Aorta (tissue), 5 donors: ENCODE data around the gene MEIS1. TPM values are rescaled to one million over a fixed set of nuclear protein-coding genes. Genes with fewer than 3 reads are reported as not detected.

Experiments used
- ATAC-seq: fragments of 200-7000 bp; cut with Tn5 transposase; one replicate; pipeline ENCODE4 v1.9.1; 2022; ENCODE audit warnings: moderate library complexity; ENCODE audit not compliant: low FRiP score
- DNase-seq, 2 donors: peaks; one replicate each; pipeline ENCODE4 v3.0.0-alpha.2; 2020
- H3K27ac ChIP-seq, 2 donors: one replicate each; pipeline ENCODE4 v1.5.1; 2013; ENCODE audit warnings: low read length in 2 of 2, mild to moderate bottlenecking in 2 of 2, moderate library complexity in 2 of 2, control low read depth in 1 of 2, inconsistent platforms in 1 of 2, low read depth in 1 of 2
- H3K27me3 ChIP-seq, 2 donors: one replicate each; pipeline ENCODE4 v1.6.1; 2013; ENCODE audit warnings: control low read depth in 1 of 2, low read length in 1 of 2, mild to moderate bottlenecking in 1 of 2, moderate library complexity in 1 of 2; ENCODE audit not compliant: insufficient read depth in 2 of 2, control insufficient read depth in 1 of 2
- H3K36me3 ChIP-seq, 2 donors: one replicate each; pipeline ENCODE4 v1.6.1; 2013; ENCODE audit warnings: control low read depth in 1 of 2, low read length in 1 of 2, mild to moderate bottlenecking in 1 of 2; ENCODE audit not compliant: insufficient read depth in 2 of 2, control insufficient read depth in 1 of 2
- H3K4me1 ChIP-seq, 2 donors: one replicate each; pipeline ENCODE4 v1.6.1; 2013; ENCODE audit warnings: low read length in 2 of 2, control low read depth in 1 of 2, mild to moderate bottlenecking in 1 of 2, moderate library complexity in 1 of 2; ENCODE audit not compliant: insufficient read depth in 2 of 2, control insufficient read depth in 1 of 2
- H3K4me3 ChIP-seq, 2 donors: one replicate each; pipeline ENCODE4 v1.5.1; 2013; ENCODE audit warnings: low read length in 2 of 2, control low read depth in 1 of 2, mild to moderate bottlenecking in 1 of 2
- H3K9me3 ChIP-seq: one replicate; pipeline ENCODE4 v1.6.1; 2013; ENCODE audit warnings: mild to moderate bottlenecking, low read length; ENCODE audit not compliant: control insufficient read depth
- WGBS, 2 donors: extraction: QIAGEN DNeasy Blood & Tissue Kit; methylation state at CpG; one replicate each; pipeline ENCODE4 v1.1.7; 2013; 5-methylcytosine and 5-hydroxymethylcytosine counted together
- intact Hi-C, 2 donors: fragments of 100-400 bp; cut with DNase I; formaldehyde crosslinking; loops; one replicate each; pipeline versions ENCODE4 v1.14.2 to v1.15.0; 2022
- polyA plus RNA-seq, 2 donors: library from polyadenylated mRNA; stranded (reverse); fragments of 200-250 nt; gene quantifications; one replicate each; pipeline ENCODE4 v1.2.3, GENCODE V29; 2013
- total RNA-seq, 2 donors: library from RNA; stranded (reverse); fragmentation: NEBNext Ultra II Directional; extraction: Animal tissue kit (Norgen Biotek cat#: 25700); gene quantifications; one replicate each; pipeline ENCODE4 v1.2.1, GENCODE V29; 2021
- donor health status: healthy with polysubstance abuse.
- donor health status: Bipolar disorder and iron deficiency.
- donor health status: DM: no; HTN: no; CAD: no.
- donor health status: DM: no; HTN: no; CAD: no.
- donor health status: DM: yes; HTN: yes; CAD: no.

MEIS1 gene
- total and polyA plus RNA-seq, 4 donors, result 7.6 to 76.6 (median 33.5) TPM

- no peak for DNase-seq
- H3K27me3 ChIP-seq, result no peaks in the 10 kb centered on the region
- no peaks in the 10 kb centered on the region for H3K9me3 ChIP-seq
- ATAC-seq, result no peak
- no peak overlapping the region for H3K4me3 ChIP-seq
- 6 to 10% methylated on average over 2 of the region's 2 CpGs for WGBS, 2 donors
- H3K27ac ChIP-seq, result no peak overlapping the region
- H3K36me3 ChIP-seq, result peaks cover 0 to 2% of the 10 kb centered on the region in 2 donors
- intact Hi-C loops, result no loop called here
- no peaks in the 10 kb centered on the region for H3K4me1 ChIP-seq
These were observed 80.8 kb downstream of the MEIS1 start for GRCh38 chr2:66515743-66516142.

GRCh38 chr2:66516499-66516898 is 81.6 kb downstream of the MEIS1 start:
- intact Hi-C loops, result no loop called here
- ATAC-seq, result no peak
- Histone ChIP-seq H3K4me3 (no peak overlapping the region), H3K27me3 (no peaks in the 10 kb centered on the region), H3K9me3 (no peaks in the 10 kb centered on the region), H3K36me3 (peaks cover 0 to 2% of the 10 kb centered on the region in 2 donors), H3K27ac (no peak overlapping the region), H3K4me1 (no peaks in the 10 kb centered on the region)
- DNase-seq, result no peak
- WGBS, 2 donors, result 93 to 94% methylated on average over 8 of the region's 8 CpGs

GRCh38 chr2:66517772-66518171 is 82.8 kb downstream of the MEIS1 start:
- intact Hi-C loops, result no loop called here
- Histone ChIP-seq H3K27me3 (no peaks in the 10 kb centered on the region), H3K4me1 (no peaks in the 10 kb centered on the region), H3K4me3 (no peak overlapping the region), H3K36me3 (peaks cover 0 to 2% of the 10 kb centered on the region in 2 donors), H3K9me3 (no peaks in the 10 kb centered on the region), H3K27ac (no peak overlapping the region)
- DNase-seq (no peak), ATAC-seq (no peak)
- WGBS, 2 donors, result 85 to 94% methylated on average over 4 of the region's 4 CpGs

GRCh38 chr2:66519264-66519843 is 84.4 kb downstream of the MEIS1 start:
- no peak overlapping the region for H3K27ac ChIP-seq
- no peaks in the 10 kb centered on the region for H3K27me3 ChIP-seq
- intact Hi-C loops, result no loop called here
- ATAC-seq, result no peak
- H3K36me3 ChIP-seq, result no peaks in the 10 kb centered on the region
- 79 to 94% methylated on average over 6 of the region's 6 CpGs for WGBS, 2 donors
- no peak overlapping the region for H3K4me3 ChIP-seq
- no peak for DNase-seq
- no peaks in the 10 kb centered on the region for H3K4me1 ChIP-seq
- H3K9me3 ChIP-seq, result no peaks in the 10 kb centered on the region

- WGBS, 2 donors, result 70 to 82% methylated on average over 7 of the region's 7 CpGs
- no peak overlapping the region for H3K27ac ChIP-seq
These were observed 86.5 kb downstream of the MEIS1 start for GRCh38 chr2:66521291-66521922.

GRCh38 chr2:66522611-66523376 is 87.9 kb downstream of the MEIS1 start:
- Histone ChIP-seq H3K27me3 (no peaks in the 10 kb centered on the region), H3K27ac (no peak overlapping the region), H3K36me3 (peaks cover 0 to 1% of the 10 kb centered on the region in 2 donors), H3K4me1 (no peaks in the 10 kb centered on the region), H3K4me3 (no peak overlapping the region), H3K9me3 (no peaks in the 10 kb centered on the region)
- intact Hi-C loops, result no loop called here
- ATAC-seq (no peak), DNase-seq (no peak)
- WGBS, 2 donors, result 55 to 64% methylated on average over 6 of the region's 6 CpGs

More at GRCh38 chr2:66521291-66521922, 86.5 kb downstream of the MEIS1 start:
- ATAC-seq, result no peak
- Histone ChIP-seq H3K4me1 (no peaks in the 10 kb centered on the region), H3K27me3 (no peaks in the 10 kb centered on the region), H3K9me3 (no peaks in the 10 kb centered on the region), H3K36me3 (no peaks in the 10 kb centered on the region), H3K4me3 (no peak overlapping the region)
- intact Hi-C loops, result no loop called here
- DNase-seq, result no peak

GRCh38 chr2:66523377-66523969 is 88.5 kb downstream of the MEIS1 start:
- no peaks in the 10 kb centered on the region for H3K9me3 ChIP-seq
- H3K27ac ChIP-seq, result no peak overlapping the region
- ATAC-seq (no peak), DNase-seq (no peak)
- H3K27me3 ChIP-seq, result no peaks in the 10 kb centered on the region
- H3K4me3 ChIP-seq, result no peak overlapping the region
- intact Hi-C loops, result no loop called here
- 86 to 87% methylated on average over 5 of the region's 5 CpGs for WGBS, 2 donors
- no peaks in the 10 kb centered on the region for H3K4me1 ChIP-seq
- peaks cover 0 to 1% of the 10 kb centered on the region in 2 donors for H3K36me3 ChIP-seq

GRCh38 chr2:66523990-66524389 is 89.1 kb downstream of the MEIS1 start:
- WGBS, 2 donors, result 89 to 98% methylated on average over 2 of the region's 2 CpGs
- no peaks in the 10 kb centered on the region for H3K4me1 ChIP-seq
- intact Hi-C loops, result no loop called here

More at GRCh38 chr2:66523990-66524389, 89.1 kb downstream of the MEIS1 start:
- H3K4me3 ChIP-seq, result no peak overlapping the region
- H3K27me3 ChIP-seq, result no peaks in the 10 kb centered on the region
- ATAC-seq (no peak), DNase-seq (no peak)
- no peaks in the 10 kb centered on the region for H3K9me3 ChIP-seq
- H3K36me3 ChIP-seq, result peaks cover 0 to 1% of the 10 kb centered on the region in 2 donors
- H3K27ac ChIP-seq, result no peak overlapping the region
